Caco-2 (cell line): ENCODE results near the gene TOP2B. TPM values are rescaled to one million over a fixed set of nuclear protein-coding genes. Genes with fewer than 3 reads are reported as not detected.

Experiments used
- BruUV-seq: library from RNA; stranded (reverse); fragments of 400-500 nt; replicated peaks from 2 replicates; lab custom pipeline; 2021; lab: Mats Ljungman, UMichigan
- CTCF ChIA-PET: fragments of 300-600 bp; sonication (Branson Sonifier 250); formaldehyde crosslinking; loops from one replicate; lab custom pipeline; 2022; ENCODE audit warnings: antibody characterized with exemption; lab: Charles Lee
- POLR2A ChIA-PET: fragments of 300-600 bp; sonication (Branson Sonifier 250); formaldehyde crosslinking; loops from one replicate; lab custom pipeline; 2022; ENCODE audit warnings: antibody characterized with exemption; lab: Charles Lee
- DNase-seq, 2 experiments: peaks; one replicate each; pipeline versions ENCODE4 v3.0.0 to v3.0.0-alpha.2; 2020 to 2022
- H3K27me3 ChIP-seq: replicated peaks from 2 replicates; pipeline ENCODE4 v1.6.0; 2011; ENCODE audit warnings: low read length; ENCODE audit not compliant: control insufficient read depth, insufficient read depth
- H3K36me3 ChIP-seq: 2 replicates; pipeline ENCODE4 v1.5.1; 2011; ENCODE audit warnings: low read length; ENCODE audit not compliant: control insufficient read depth, insufficient read depth
- H3K4me1 ChIP-seq: fragments of 250-450 bp; sonication (Bioruptor Pico); 2 replicates; pipeline ENCODE4 v1.5.1; 2020; ENCODE audit warnings: mild to moderate bottlenecking
- H3K4me3 ChIP-seq: 2 replicates; pipeline ENCODE4 v1.5.1; 2011; ENCODE audit warnings: low read depth, mild to moderate bottlenecking, control low read depth, low read length
- H3K9me3 ChIP-seq: fragments of 250-450 bp; sonication (Bioruptor Pico); 2 replicates; pipeline ENCODE4 v1.5.1; 2020; ENCODE audit warnings: mild to moderate bottlenecking, moderate library complexity
- H3K27ac Mint-ChIP-seq: one replicate; pipeline ENCODE4 v1.8.0; 2022; ENCODE audit warnings: mixed read lengths; ENCODE audit not compliant: unreplicated experiment
- H3K27me3 Mint-ChIP-seq: one replicate; pipeline ENCODE4 v1.8.0; 2022; ENCODE audit warnings: mixed read lengths; ENCODE audit not compliant: insufficient read depth, unreplicated experiment
- H3K36me3 Mint-ChIP-seq: one replicate; pipeline ENCODE4 v1.8.0; 2022; ENCODE audit warnings: mild to moderate bottlenecking, mixed read lengths; ENCODE audit not compliant: insufficient read depth, unreplicated experiment
- H3K4me1 Mint-ChIP-seq: one replicate; pipeline ENCODE4 v1.8.0; 2022; ENCODE audit warnings: low read depth, mixed read lengths; ENCODE audit not compliant: unreplicated experiment
- H3K4me3 Mint-ChIP-seq: one replicate; pipeline ENCODE4 v1.8.0; 2022; ENCODE audit warnings: mild to moderate bottlenecking, moderate library complexity, mixed read lengths; ENCODE audit not compliant: unreplicated experiment
- H3K9me3 Mint-ChIP-seq: one replicate; pipeline ENCODE4 v1.8.0; 2022; ENCODE audit warnings: mixed read lengths; ENCODE audit not compliant: unreplicated experiment
- CTCF ChIP-seq, 2 experiments: fragments of 200-600 bp in 1 of 2; IDR thresholded peaks; 1 replicate in 1 of 2; 2 replicates in 1 of 2; pipeline versions ENCODE4 v1.5.1 to v1.8.0; 2011 to 2022; ENCODE audit warnings: antibody characterized with exemption in 1 of 2, control low read depth in 1 of 2, inconsistent platforms in 1 of 2, low read depth in 1 of 2, low read length in 1 of 2, mild to moderate bottlenecking in 1 of 2, moderate library complexity in 1 of 2; ENCODE audit not compliant: insufficient read depth in 1 of 2, severe bottlenecking in 1 of 2, unreplicated experiment in 1 of 2
- intact Hi-C: fragments of 100-400 bp; cut with micrococcal nuclease; formaldehyde crosslinking; loops from one replicate; pipeline ENCODE4 v1.10.0; 2022; ENCODE audit not compliant: unreplicated experiment
- total RNA-seq: library from RNA; stranded (reverse); gene quantifications from 2 replicates; pipeline ENCODE4 v1.2.3, GENCODE V29; 2022

The TOP2B gene
- total RNA-seq, 1 experiment from 2014 or later: 83.1 TPM

GRCh38 chr3:25567388-25567787 lies 97.3 kb downstream of the TOP2B start:
- ChIA-PET POLR2A (no interaction called here), CTCF (interaction anchor here (1.2 kb wide), 1 partner anchor 25 kb away, joined by 3 read pairs; no protein-coding TSS in a partner anchor)
- no peak for DNase-seq
- H3K27ac Mint-ChIP-seq: no peak overlapping the region
- no peak overlapping the region for H3K4me3 ChIP-seq
- no peaks in the 10 kb centered on the region for H3K9me3 Mint-ChIP-seq
- no peaks in the 10 kb centered on the region for H3K36me3 Mint-ChIP-seq
- no peak for TF ChIP-seq CTCF (IDR thresholded peaks at IDR 0.05; ENCODE audit: insufficient read depth in 1 of 2, low read depth in 1 of 2, low read length in 1 of 2, severe bottlenecking in 1 of 2, unreplicated experiment in 1 of 2)
- BruUV-seq: no TSS peak
- H3K4me1 Mint-ChIP-seq: no peaks in the 10 kb centered on the region
- no peak overlapping the region for H3K4me3 Mint-ChIP-seq
- no peaks in the 10 kb centered on the region for H3K4me1 ChIP-seq
- H3K36me3 ChIP-seq: no peaks in the 10 kb centered on the region
- no peaks in the 10 kb centered on the region for H3K27me3 Mint-ChIP-seq
- no peaks in the 10 kb centered on the region for H3K27me3 ChIP-seq
- no peaks in the 10 kb centered on the region for H3K9me3 ChIP-seq
- intact Hi-C loops: no loop called here

- H3K27me3 Mint-ChIP-seq: no peaks in the 10 kb centered on the region
- H3K36me3 Mint-ChIP-seq: no peaks in the 10 kb centered on the region
- H3K4me1 ChIP-seq: no peaks in the 10 kb centered on the region
- TF ChIP-seq CTCF (IDR thresholded peaks at IDR 0.05; ENCODE audit: insufficient read depth in 1 of 2, low read depth in 1 of 2, low read length in 1 of 2, severe bottlenecking in 1 of 2, unreplicated experiment in 1 of 2): no peak
- H3K27ac Mint-ChIP-seq: no peak overlapping the region
- intact Hi-C loops: no loop called here
- DNase-seq: peak in 1 of 2 experiments; percentile 8
- no peaks in the 10 kb centered on the region for H3K27me3 ChIP-seq
- BruUV-seq: no TSS peak
- ChIA-PET POLR2A (no interaction called here), CTCF (interaction anchor here (0.6 to 1.2 kb wide), 3 partner anchors 26 to 545 kb away, joined by 3 to 9 read pairs (median 3); no protein-coding TSS in a partner anchor)
- H3K9me3 Mint-ChIP-seq: no peaks in the 10 kb centered on the region
- no peak overlapping the region for H3K4me3 ChIP-seq
- no peaks in the 10 kb centered on the region for H3K36me3 ChIP-seq
- H3K4me1 Mint-ChIP-seq: no peaks in the 10 kb centered on the region
- H3K4me3 Mint-ChIP-seq: no peak overlapping the region
- H3K9me3 ChIP-seq: no peaks in the 10 kb centered on the region
Observed at GRCh38 chr3:25566358-25566920, 98.3 kb downstream of the TOP2B start.

- Histone ChIP-seq H3K27me3 (no peaks in the 10 kb centered on the region), H3K4me1 (no peaks in the 10 kb centered on the region), H3K36me3 (no peaks in the 10 kb centered on the region), H3K9me3 (no peaks in the 10 kb centered on the region), H3K4me3 (no peak overlapping the region)
- intact Hi-C loops: no loop called here
- no peak for TF ChIP-seq CTCF (IDR thresholded peaks at IDR 0.05; ENCODE audit: insufficient read depth in 1 of 2, low read depth in 1 of 2, low read length in 1 of 2, severe bottlenecking in 1 of 2, unreplicated experiment in 1 of 2)
- no peaks in the 10 kb centered on the region for H3K36me3 Mint-ChIP-seq
- POLR2A ChIA-PET: no interaction called here
- no TSS peak for BruUV-seq
- H3K4me1 Mint-ChIP-seq: no peaks in the 10 kb centered on the region
- no peak overlapping the region for H3K4me3 Mint-ChIP-seq
- no peaks in the 10 kb centered on the region for H3K9me3 Mint-ChIP-seq
- DNase-seq: no peak
- no peaks in the 10 kb centered on the region for H3K27me3 Mint-ChIP-seq
- H3K27ac Mint-ChIP-seq: no peak overlapping the region
- CTCF ChIA-PET: interaction anchor here (0.6 to 1.2 kb wide), 2 partner anchors 27 to 274 kb away, joined by 3 to 9 read pairs; no protein-coding TSS in a partner anchor
Observed at GRCh38 chr3:25565807-25566206, 98.9 kb downstream of the TOP2B start.
